HepG2 (cell line): ENCODE results near the gene RBM8A. TPM values are rescaled to one million over a fixed set of nuclear protein-coding genes. Genes with fewer than 3 reads are reported as not detected.

Source experiments
- CSRNP1 ChIP-seq: sonication (generic); formaldehyde crosslinking; IDR thresholded peaks from 2 replicates; pipeline ENCODE4 v1.8.1; 2023; ENCODE audit warnings: mild to moderate bottlenecking, missing genetic modification reagents
- ELF3 ChIP-seq: IDR thresholded peaks from 2 replicates; pipeline ENCODE4 v1.6.1; 2016; ENCODE audit warnings: missing genetic modification reagents, missing compliant biosample characterization
- EP300 ChIP-seq, 3 experiments: sonication (generic) in 1 of 3; formaldehyde crosslinking in 1 of 3; IDR thresholded peaks; 2 replicates each; pipeline versions ENCODE4 v1.5.1 to v1.6.1; 2011 to 2020; ENCODE audit warnings: low read depth in 2 of 3, low read length in 2 of 3, borderline replicate concordance in 1 of 3, improper control_type of control experiment in 1 of 3, mild to moderate bottlenecking in 1 of 3, missing genetic modification reagents in 1 of 3, moderate library complexity in 1 of 3
- GATAD2A ChIP-seq: IDR thresholded peaks from 2 replicates; pipeline ENCODE4 v1.6.1; 2016
- MED8 ChIP-seq: sonication (generic); formaldehyde crosslinking; IDR thresholded peaks from 2 replicates; pipeline ENCODE4 v1.8.1; 2023; ENCODE audit warnings: mild to moderate bottlenecking, missing genetic modification reagents; ENCODE audit not compliant: insufficient replicate concordance
- REPIN1 ChIP-seq: sonication (generic); formaldehyde crosslinking; IDR thresholded peaks from 2 replicates; pipeline ENCODE4 v1.8.0; 2022; ENCODE audit warnings: missing genetic modification reagents, low read depth, mild to moderate bottlenecking, borderline replicate concordance
- SAP130 ChIP-seq: IDR thresholded peaks from 2 replicates; pipeline ENCODE4 v1.6.1; 2016; ENCODE audit warnings: low read depth
- SOX6 ChIP-seq, 2 experiments: fragments of 450-650 bp in 1 of 2; sonication (generic) in 1 of 2; formaldehyde crosslinking in 1 of 2; IDR thresholded peaks; 2 replicates each; pipeline versions ENCODE4 v1.4.0 to v1.6.1; 2017 to 2020; ENCODE audit warnings: antibody characterized with exemption in 1 of 2, mild to moderate bottlenecking in 1 of 2, missing genetic modification reagents in 1 of 2
- TAF15 ChIP-seq: fragments of 200-400 bp; formaldehyde crosslinking; IDR thresholded peaks from one replicate; pipeline ENCODE4 v1.6.1; 2018; ENCODE audit warnings: mild to moderate bottlenecking, low read depth, low read length; ENCODE audit not compliant: poor library complexity, severe bottlenecking
- TARDBP ChIP-seq: sonication (generic); formaldehyde crosslinking; IDR thresholded peaks from 2 replicates; pipeline ENCODE4 v1.8.0; 2022; ENCODE audit warnings: mild to moderate bottlenecking, missing genetic modification reagents
- ZNF143 ChIP-seq: sonication (generic); formaldehyde crosslinking; IDR thresholded peaks from 2 replicates; pipeline ENCODE4 v1.4.0; 2020; ENCODE audit warnings: missing genetic modification reagents
- ZNF432 ChIP-seq: sonication (generic); formaldehyde crosslinking; IDR thresholded peaks from 2 replicates; pipeline ENCODE4 v1.5.0; 2020; ENCODE audit warnings: missing genetic modification reagents, mild to moderate bottlenecking, borderline replicate concordance
- ZNF556 ChIP-seq: sonication (generic); formaldehyde crosslinking; IDR thresholded peaks from 2 replicates; pipeline ENCODE4 v1.4.0; 2020; ENCODE audit warnings: mild to moderate bottlenecking, missing genetic modification reagents, borderline replicate concordance
- ZNF672 ChIP-seq: sonication (generic); formaldehyde crosslinking; IDR thresholded peaks from 2 replicates; pipeline ENCODE4 v1.8.1; 2022; ENCODE audit warnings: missing genetic modification reagents
- ZSCAN31 ChIP-seq: sonication (generic); formaldehyde crosslinking; IDR thresholded peaks from 2 replicates; pipeline ENCODE4 v1.5.0; 2020; ENCODE audit warnings: low read depth, mild to moderate bottlenecking, missing genetic modification reagents
- polyA plus RNA-seq, 8 experiments: library from polyadenylated mRNA; depleted of rRNA in 3 of 8; stranded (reverse) in 7 of 8; unstranded in 1 of 8; fragments of >200 nt; fragmentation: Illumina TruSeq in 4 of 8; extraction: Trizol in 4 of 8; gene quantifications; 2 replicates each; pipeline versions ENCODE4 v1.2.1 to v1.2.3, GENCODE V29; 2011 to 2016; ENCODE audit warnings: low read depth in 4 of 8, missing spikeins in 1 of 8, mixed read lengths in 1 of 8; ENCODE audit not compliant: insufficient read depth in 1 of 8
- total RNA-seq, 5 experiments: library from RNA; depleted of rRNA; stranded (reverse); fragments of >200 nt; fragmentation: Illumina TruSeq; extraction: Trizol; gene quantifications; 2 replicates each; pipeline ENCODE4 v1.2.3, GENCODE V29; 2016; ENCODE audit warnings: low read depth in 1 of 5
- TF ChIP-seq, protein P1 (sequence below): sonication (generic); formaldehyde crosslinking; conservative IDR thresholded peaks from 2 replicates; pipeline ENCODE4 v1.8.0; 2022; ENCODE audit warnings: mild to moderate bottlenecking, moderate library complexity, missing genetic modification reagents
- TF ChIP-seq, protein P2 (sequence below): sonication (generic); formaldehyde crosslinking; IDR thresholded peaks from 2 replicates; pipeline ENCODE4 v1.4.0; 2020; ENCODE audit warnings: missing genetic modification reagents, borderline replicate concordance
- TF ChIP-seq, protein P3 (sequence below): sonication (generic); formaldehyde crosslinking; IDR thresholded peaks from 2 replicates; pipeline ENCODE4 v1.4.0; 2020; ENCODE audit warnings: missing genetic modification reagents
- TF ChIP-seq, protein P4 (sequence below): sonication (generic); formaldehyde crosslinking; IDR thresholded peaks from 2 replicates; pipeline ENCODE4 v1.8.1; 2023; ENCODE audit warnings: mild to moderate bottlenecking, missing genetic modification reagents, borderline replicate concordance

The RBM8A gene
- total and polyA plus RNA-seq, 2 of the 13 experiments (the other 11 are each of a cell fraction or from before 2014, with no cell fraction given), result 106 to 162 TPM

- TF ChIP-seq, protein P1, sequence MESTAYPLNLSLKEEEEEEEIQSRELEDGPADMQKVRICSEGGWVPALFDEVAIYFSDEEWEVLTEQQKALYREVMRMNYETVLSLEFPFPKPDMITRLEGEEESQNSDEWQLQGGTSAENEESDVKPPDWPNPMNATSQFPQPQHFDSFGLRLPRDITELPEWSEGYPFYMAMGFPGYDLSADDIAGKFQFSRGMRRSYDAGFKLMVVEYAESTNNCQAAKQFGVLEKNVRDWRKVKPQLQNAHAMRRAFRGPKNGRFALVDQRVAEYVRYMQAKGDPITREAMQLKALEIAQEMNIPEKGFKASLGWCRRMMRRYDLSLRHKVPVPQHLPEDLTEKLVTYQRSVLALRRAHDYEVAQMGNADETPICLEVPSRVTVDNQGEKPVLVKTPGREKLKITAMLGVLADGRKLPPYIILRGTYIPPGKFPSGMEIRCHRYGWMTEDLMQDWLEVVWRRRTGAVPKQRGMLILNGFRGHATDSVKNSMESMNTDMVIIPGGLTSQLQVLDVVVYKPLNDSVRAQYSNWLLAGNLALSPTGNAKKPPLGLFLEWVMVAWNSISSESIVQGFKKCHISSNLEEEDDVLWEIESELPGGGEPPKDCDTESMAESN (CRISPR knock-in tag), result no peak
- TF ChIP-seq ZNF432 (CRISPR knock-in tag) (no peak), SOX6 (IDR thresholded peaks at IDR 0.05) (no peak), SOX6 (CRISPR knock-in tag; IDR thresholded peaks at IDR 0.05) (peak; percentile 81), EP300 (IDR thresholded peaks at IDR 0.05; ENCODE audit: low read depth in 2 of 2, low read length in 2 of 2) (peak in 1 of 2 experiments; percentile 90; a peak in 2 of 4 replicates), EP300 (CRISPR knock-in tag; IDR thresholded peaks at IDR 0.05; ENCODE audit: borderline replicate concordance) (peak; percentile 91), TARDBP (CRISPR knock-in tag) (peak; percentile 76), MED8 (CRISPR knock-in tag) (no peak), REPIN1 (CRISPR knock-in tag) (peak; percentile 83; the same call in 1 of the 2 replicates), ZNF672 (CRISPR knock-in tag) (no peak), ZSCAN31 (CRISPR knock-in tag) (peak; percentile 19; the same call in 1 of the 2 replicates), GATAD2A (CRISPR knock-in tag) (peak; percentile 95), TAF15 (no peak), ZNF556 (no peak), ELF3 (peak; percentile 92), CSRNP1 (peak; percentile 37; the same call in 1 of the 2 replicates), ZNF143 (CRISPR knock-in tag) (peak; percentile 58; the same call in 1 of the 2 replicates), SAP130 (CRISPR knock-in tag) (peak; percentile 71)
- TF ChIP-seq, protein P2, sequence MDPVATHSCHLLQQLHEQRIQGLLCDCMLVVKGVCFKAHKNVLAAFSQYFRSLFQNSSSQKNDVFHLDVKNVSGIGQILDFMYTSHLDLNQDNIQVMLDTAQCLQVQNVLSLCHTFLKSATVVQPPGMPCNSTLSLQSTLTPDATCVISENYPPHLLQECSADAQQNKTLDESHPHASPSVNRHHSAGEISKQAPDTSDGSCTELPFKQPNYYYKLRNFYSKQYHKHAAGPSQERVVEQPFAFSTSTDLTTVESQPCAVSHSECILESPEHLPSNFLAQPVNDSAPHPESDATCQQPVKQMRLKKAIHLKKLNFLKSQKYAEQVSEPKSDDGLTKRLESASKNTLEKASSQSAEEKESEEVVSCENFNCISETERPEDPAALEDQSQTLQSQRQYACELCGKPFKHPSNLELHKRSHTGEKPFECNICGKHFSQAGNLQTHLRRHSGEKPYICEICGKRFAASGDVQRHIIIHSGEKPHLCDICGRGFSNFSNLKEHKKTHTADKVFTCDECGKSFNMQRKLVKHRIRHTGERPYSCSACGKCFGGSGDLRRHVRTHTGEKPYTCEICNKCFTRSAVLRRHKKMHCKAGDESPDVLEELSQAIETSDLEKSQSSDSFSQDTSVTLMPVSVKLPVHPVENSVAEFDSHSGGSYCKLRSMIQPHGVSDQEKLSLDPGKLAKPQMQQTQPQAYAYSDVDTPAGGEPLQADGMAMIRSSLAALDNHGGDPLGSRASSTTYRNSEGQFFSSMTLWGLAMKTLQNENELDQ (CRISPR knock-in tag), result no peak
- TF ChIP-seq, protein P3, sequence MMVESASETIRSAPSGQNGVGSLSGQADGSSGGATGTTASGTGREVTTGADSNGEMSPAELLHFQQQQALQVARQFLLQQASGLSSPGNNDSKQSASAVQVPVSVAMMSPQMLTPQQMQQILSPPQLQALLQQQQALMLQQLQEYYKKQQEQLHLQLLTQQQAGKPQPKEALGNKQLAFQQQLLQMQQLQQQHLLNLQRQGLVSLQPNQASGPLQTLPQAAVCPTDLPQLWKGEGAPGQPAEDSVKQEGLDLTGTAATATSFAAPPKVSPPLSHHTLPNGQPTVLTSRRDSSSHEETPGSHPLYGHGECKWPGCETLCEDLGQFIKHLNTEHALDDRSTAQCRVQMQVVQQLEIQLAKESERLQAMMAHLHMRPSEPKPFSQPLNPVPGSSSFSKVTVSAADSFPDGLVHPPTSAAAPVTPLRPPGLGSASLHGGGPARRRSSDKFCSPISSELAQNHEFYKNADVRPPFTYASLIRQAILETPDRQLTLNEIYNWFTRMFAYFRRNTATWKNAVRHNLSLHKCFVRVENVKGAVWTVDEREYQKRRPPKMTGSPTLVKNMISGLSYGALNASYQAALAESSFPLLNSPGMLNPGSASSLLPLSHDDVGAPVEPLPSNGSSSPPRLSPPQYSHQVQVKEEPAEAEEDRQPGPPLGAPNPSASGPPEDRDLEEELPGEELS (CRISPR knock-in tag), result peak; percentile 83
- TF ChIP-seq, protein P4, sequence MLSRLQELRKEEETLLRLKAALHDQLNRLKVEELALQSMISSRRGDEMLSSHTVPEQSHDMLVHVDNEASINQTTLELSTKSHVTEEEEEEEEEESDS, result no peak
These were observed 35.4 kb downstream of the RBM8A start (continued) for GRCh38 chr1:145891587-145892485.
